HG03108 (cell line): ENCODE data around the gene RRM2.

Experiments used
- ATAC-seq: cut with Tn5 transposase; IDR thresholded peaks from one replicate; pipeline ENCODE4 v1.9.1; 2021; ENCODE audit warnings: moderate library complexity; ENCODE audit not compliant: unreplicated experiment

RRM2 gene

DNA sequence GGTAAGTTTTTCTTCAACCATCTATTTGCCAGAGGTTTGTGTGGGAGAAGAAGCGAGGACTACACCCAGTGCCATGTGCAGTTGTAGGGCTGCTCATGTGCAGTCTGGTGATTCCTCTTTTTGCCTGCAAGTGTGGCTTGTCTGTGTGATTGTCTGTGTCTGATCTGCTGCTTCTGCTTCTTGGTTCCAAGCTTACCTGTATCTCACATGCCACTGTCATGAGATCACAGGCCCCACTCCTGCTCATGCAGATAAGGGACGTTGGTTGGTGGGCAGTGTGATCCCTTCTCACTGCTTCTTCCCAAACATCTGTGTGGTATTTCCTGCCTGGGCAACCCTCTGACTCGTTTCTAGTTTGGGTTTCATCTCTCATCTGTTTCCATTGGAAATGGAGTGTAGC lies 27.1 kb downstream of the RRM2 start:
- ATAC-seq, result no peak

DNA sequence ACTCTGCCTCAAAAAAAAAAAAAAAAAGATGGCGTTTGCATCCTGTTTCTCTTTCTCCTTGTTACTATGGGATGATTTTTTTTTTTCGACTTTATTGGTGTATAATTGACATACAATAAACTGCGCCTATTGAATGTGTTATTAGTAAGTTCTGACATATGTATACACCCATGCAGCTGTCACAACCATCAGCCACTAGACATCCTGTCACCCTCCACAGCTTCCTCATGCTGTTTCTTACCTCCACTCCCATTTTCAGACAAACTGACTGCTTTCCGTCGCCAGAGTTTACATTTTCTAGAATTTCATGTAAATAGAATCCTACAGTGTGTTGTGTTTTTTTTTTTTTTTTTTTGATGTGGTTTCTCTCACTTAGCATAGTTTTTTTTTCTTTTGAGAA lies 27.9 kb downstream of the RRM2 start:
- ATAC-seq, result no peak

DNA sequence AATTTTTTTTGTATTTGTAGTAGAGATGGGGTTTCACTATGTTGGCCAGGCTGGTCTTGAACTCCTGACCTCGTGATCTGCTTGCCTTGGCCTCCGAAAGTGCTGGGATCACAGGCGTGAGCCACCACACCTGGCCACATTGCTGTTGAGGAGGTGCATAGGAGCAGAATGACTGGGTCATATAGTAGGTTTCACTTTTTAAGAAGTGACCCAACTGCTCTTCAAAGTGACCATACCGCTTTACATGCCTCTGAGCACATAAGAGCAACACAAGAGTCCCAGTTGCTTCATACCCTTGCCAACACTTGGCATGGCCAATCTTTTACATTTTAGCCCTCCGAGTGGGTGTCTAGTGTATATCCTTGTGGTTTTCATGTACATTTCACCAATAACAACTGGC lies 28.9 kb downstream of the RRM2 start:
- ATAC-seq, result no peak

- no peak for ATAC-seq
Observed at GRCh38 chr2:10157293-10157692, 34.8 kb downstream of the RRM2 start.

DNA sequence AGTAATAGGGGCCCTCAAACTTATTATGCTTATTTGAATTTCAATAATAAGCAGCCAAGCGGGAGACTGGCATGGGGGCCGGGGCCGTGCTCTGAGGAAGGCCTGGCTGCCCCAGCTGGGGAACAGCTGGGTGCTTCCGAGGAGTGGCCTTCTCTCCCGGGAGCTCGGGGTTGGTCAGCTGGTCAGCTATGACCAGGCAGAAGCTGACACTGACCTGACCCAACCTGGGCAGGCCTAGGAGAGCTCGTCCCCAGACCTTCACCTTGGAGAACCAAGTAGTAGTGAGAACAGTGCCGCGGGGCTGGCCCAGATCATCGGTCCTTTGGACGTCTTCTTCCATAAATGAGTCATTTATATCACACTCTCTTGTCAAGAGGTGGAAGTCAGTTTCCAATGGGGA lies 36.1 kb downstream of the RRM2 start:
- ATAC-seq, result no peak

DNA sequence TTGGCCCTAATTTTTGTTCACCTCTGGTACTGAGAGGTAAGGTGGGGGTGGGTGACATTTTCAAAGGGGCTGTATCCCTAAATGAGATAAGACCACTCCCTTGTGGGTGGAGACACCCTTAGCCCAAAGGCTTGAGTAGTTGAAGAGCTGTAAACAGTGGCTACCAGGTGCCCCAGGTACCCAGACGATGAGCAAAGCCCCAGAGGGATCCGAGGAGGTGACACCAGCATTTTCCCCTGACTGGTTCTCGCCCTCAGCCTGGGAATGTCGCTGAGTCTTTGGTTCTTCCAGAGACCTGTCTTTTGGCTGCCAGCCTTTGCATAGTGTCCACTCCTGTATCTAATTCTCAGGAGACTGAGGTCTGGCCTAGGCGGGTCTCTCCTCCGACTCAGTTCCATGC lies 36.5 kb downstream of the RRM2 start:
- no peak for ATAC-seq

- no peak for ATAC-seq
Observed at GRCh38 chr2:10159581-10160131, 37.1 kb downstream of the RRM2 start.

- no peak for ATAC-seq
Observed at GRCh38 chr2:10160203-10160955, 37.8 kb downstream of the RRM2 start.

DNA sequence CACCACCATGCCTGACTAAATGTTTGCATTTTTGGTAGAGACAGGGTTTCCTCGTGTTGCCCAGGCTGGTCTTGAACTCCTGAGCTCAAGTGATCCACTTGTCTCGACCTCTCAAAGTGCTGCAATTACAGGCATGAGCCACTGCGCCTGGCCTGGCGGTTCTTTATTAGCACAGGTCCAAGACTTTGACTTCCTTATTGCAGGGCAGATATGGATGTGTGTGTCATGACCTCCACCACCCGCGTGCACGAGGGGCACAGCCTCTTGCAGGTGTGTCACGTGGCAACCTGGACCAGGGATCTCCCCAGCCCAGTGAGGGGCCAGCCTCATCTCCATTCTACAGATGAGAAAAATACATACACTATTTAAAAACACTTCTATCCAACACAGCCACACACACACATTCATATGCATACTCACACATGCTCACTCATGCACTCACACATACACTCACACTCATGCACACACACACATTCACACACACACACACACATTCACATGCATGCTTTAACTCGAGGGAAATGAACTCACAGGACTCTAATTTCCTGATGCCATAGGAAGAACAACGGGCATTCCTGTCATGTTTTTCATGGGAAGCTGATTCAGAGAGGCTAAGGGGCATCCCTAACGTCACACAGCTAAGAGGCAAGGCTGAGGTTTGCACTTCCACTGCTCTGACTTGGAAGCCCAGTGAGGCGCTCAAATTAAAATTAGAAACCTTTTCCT lies 38.8 kb downstream of the RRM2 start:
- no peak for ATAC-seq

DNA sequence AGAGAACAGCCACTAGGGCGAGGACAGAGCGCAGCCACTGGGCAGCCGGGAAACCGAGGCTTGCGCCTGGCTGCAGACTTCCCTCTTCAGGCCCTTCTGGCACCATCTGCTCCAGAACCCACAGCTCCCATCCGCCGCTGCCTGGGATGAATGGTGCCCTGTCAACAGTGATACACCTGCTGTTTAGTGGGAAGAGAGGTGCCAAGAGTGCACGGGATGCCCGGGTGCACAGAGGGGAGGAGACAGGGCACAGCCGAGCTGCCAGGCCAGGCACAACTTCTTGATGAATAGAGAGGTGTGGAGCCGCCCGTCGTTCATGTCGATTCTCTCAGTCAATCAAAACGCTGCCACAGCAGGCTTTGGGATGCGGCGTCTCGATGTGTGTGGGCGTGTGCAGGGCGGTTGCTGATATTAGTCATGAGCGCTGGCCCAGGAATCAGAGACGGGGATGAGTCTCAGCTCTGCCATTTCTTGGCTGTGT lies 39.5 kb downstream of the RRM2 start:
- no peak for ATAC-seq

- ATAC-seq, result no peak
Observed at GRCh38 chr2:10162586-10163497, 40.3 kb downstream of the RRM2 start.

DNA sequence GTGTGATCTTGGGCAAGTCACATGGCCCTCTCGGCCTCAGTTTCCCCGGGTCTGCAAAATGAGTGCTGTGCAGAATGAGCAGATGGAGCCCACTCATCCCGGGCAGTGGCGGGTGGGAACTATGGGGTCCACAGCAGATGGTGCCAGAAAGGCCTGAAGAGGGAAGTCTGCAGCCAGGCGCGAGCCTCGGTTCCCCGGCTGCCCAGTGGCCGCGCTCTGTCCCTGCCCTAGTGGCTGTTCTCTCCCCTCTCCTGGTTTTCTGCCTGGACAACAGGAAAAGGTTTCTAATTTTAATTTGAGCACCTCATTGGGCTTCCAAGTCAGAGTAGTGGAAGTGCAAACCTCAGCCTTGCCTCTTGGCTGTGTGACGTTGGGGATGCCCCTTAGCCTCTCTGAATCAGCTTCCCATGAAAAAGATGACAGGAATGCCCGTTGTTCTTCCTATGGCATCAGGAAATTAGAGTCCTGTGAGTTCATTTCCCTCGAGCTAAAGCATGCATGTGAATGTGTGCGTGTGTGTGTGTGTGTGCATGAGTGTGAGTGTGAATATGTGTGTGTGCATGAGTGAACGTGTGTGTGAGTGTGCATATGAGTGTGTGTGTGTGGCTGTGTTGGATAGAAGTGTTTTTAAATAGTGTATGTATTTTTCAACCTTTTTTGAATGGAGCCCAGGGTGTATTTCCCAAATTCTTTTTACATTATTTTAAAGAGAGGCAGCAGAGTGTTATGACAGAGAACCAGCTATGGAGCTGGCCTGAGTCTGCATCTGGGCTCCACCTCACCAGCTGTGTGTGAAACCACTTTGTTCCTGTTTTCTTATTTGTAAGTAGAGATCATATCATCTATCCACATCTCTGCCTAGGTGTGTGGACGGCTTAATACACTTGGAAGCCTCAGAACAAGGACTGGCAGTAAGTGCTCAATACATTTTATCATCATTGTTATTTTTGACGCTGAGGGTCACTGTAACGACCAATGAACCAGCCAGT lies 41.3 kb downstream of the RRM2 start:
- ATAC-seq, result no peak

GRCh38 chr2:10164601-10165000 lies 42.1 kb downstream of the RRM2 start:
- ATAC-seq, result no peak

DNA sequence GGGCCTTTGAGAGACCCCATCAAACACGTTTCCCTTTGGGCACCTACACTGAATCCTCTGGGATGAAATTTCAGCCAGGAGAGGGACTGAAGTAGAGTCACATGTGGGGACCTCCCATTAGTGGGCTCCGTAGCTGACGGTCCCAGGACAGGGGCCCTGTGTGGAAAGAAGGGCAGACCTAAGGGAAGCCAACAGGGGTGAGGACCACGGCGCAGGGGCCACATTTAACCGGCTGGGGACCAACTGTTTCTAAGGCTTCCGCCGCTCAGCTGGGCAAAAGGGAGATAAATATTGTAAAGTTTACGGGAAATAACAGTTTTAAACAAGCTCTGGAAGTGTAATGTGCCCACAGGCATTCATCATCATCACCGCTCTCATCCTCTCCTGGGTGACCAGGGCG lies 42.7 kb downstream of the RRM2 start:
- ATAC-seq, result no peak

DNA sequence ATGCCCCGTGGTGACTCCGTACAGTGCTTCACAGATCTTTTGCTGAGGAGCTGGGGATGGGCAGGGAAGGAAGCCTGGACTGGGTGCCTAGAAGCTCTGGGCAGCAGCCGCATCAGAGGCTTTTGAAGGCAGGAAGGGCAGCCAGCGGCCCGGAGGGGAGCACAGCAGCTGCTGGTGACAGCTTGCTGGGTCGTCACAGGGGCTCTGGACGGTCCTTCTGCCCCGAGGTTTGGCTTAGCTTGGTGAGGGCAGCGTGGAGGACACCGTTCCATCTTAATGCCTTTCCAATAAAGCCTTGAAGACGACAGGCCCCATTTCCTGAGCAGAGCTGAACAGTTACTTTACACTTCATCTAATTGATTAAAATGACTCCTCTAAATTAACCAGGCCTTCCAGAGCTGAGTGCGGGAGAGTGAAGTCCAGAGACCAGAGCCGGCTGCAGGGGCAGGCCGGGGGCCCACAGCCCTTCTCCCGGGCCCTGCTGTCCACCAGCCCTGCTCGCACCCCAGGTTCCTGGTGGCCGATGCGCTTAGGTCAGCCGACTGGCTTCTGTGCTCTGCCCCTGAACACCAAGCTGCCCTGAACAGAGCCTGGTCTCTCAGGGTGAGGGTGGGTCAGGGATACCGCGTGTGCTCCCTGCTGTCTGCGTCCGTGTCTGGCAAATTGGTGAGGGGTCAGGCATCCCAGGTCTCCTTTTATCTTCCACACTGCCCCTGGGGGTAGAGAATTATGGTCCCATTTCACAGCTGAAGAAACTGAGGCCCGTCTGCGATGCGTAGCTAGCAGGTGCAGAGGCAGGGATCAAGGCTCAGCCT lies 43.5 kb downstream of the RRM2 start:
- ATAC-seq, result no peak

GRCh38 chr2:10166676-10167292 lies 44.2 kb downstream of the RRM2 start:
- ATAC-seq, result no peak

GRCh38 chr2:10167316-10167715 lies 44.8 kb downstream of the RRM2 start:
- ATAC-seq, result no peak

DNA sequence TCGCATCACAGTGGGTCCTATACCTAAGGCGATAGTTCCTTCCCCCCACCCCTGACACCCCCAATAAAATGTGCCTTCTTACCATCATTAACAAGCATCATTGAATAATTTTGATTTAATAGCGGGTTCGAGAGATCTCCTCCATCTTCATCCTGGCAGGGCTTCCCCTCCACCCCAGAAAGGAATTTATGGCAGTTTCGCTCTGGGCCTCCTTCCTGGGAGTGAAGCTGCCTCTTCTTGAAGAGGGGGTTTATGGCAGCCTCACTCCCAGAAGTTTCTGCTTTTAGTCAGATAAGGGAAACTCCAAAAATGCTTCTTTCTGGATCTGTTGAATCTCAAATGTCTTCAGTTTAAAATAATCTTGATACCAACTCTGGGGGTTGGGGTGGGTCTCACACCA lies 45.7 kb downstream of the RRM2 start:
- ATAC-seq, result no peak
